Fibroblast of skin of left quadriceps (primary cell): Measurements from ENCODE around the gene DEFB123.
"Not testable (repeated sequence)": the region's sequence is repeated elsewhere in the genome, so short reads cannot be mapped to it uniquely, and the experiment has no call there.

Experiments
- DNase-seq, 2 experiments: peaks; one replicate each; pipeline ENCODE4 v3.0.0-alpha.2; 2013; ENCODE audit warnings: low read depth in 2 of 2

DEFB123 gene

GRCh38 chr20:31440012-31440659 is at the start of gene DEFB123:
Gene DEFB123 (plus strand): TSS chr20:31440632. CDS start chr20:31440699, 67 bp downstream.
- no peak for DNase-seq

GRCh38 chr20:31392836-31393235 is 47.6 kb upstream of the DEFB123 start:
- no peak for DNase-seq

- no peak for DNase-seq
Measured at GRCh38 chr20:31394900-31395299, 45.5 kb upstream of the DEFB123 start.

GRCh38 chr20:31403886-31404285 is 36.5 kb upstream of the DEFB123 start:
- DNase-seq: no peak

GRCh38 chr20:31406115-31406514 is 34.3 kb upstream of the DEFB123 start, which contains the start of gene DEFB121:
Gene DEFB121 (minus strand): TSS chr20:31406215. CDS start chr20:31406152, 63 bp downstream.
- DNase-seq: no peak

- no peak for DNase-seq
Measured at GRCh38 chr20:31410011-31410410, 30.4 kb upstream of the DEFB123 start.

GRCh38 chr20:31414381-31414780 is 26.1 kb upstream of the DEFB123 start:
- DNase-seq: no peak

GRCh38 chr20:31415653-31416052 is 24.8 kb upstream of the DEFB123 start:
- no peak for DNase-seq

- DNase-seq: no peak
Measured at GRCh38 chr20:31418307-31418706, 22.1 kb upstream of the DEFB123 start.

GRCh38 chr20:31425797-31426196 is 14.6 kb upstream of the DEFB123 start:
- no peak for DNase-seq

GRCh38 chr20:31426891-31427551 is 13.4 kb upstream of the DEFB123 start:
- DNase-seq: not testable (repeated sequence)

GRCh38 chr20:31427576-31427975 is 12.9 kb upstream of the DEFB123 start:
- not testable (repeated sequence) for DNase-seq

GRCh38 chr20:31430568-31431115 is 9.8 kb upstream of the DEFB123 start:
- no peak for DNase-seq

GRCh38 chr20:31446084-31446819 is 5.8 kb downstream of the DEFB123 start:
- no peak for DNase-seq

- no peak for DNase-seq
Measured at GRCh38 chr20:31449511-31450414, 9.3 kb downstream of the DEFB123 start.

GRCh38 chr20:31452575-31452974 is 12.1 kb downstream of the DEFB123 start:
- no peak for DNase-seq

- no peak for DNase-seq
Measured at GRCh38 chr20:31454361-31454760, 13.9 kb downstream of the DEFB123 start.

GRCh38 chr20:31470946-31471345 is 30.5 kb downstream of the DEFB123 start:
- DNase-seq: not testable (repeated sequence)

GRCh38 chr20:31472395-31473330 is 32.2 kb downstream of the DEFB123 start:
- no peak for DNase-seq
